T-helper 17 cell (primary cell): ENCODE results near the gene AXIN1. TPM values are rescaled to one million over a fixed set of nuclear protein-coding genes. Genes with fewer than 3 reads are reported as not detected.
"Not testable (repeated sequence)": the region's sequence is repeated elsewhere in the genome, so short reads cannot be mapped to it uniquely, and the experiment has no call there.

Experiments used
- ATAC-seq: fragments of 150-1000 bp; cut with Tn5 transposase; 2 replicates; pipeline ENCODE4 v1.10.0; 2021; ENCODE audit warnings: mild to moderate bottlenecking, moderate library complexity
- DNase-seq, 3 donors: peaks; one replicate each; pipeline versions ENCODE4 v3.0.0 to v3.0.0-alpha.2; 2020 to 2021
- H3K9me3 ChIP-seq: one replicate; pipeline ENCODE4 v1.7.0; 2013; ENCODE audit warnings: low read length, mild to moderate bottlenecking; ENCODE audit not compliant: control insufficient read depth, poor library complexity, severe bottlenecking
- H3K27ac Mint-ChIP-seq: one replicate; pipeline ENCODE4 v1.8.0; 2022; ENCODE audit warnings: mild to moderate bottlenecking, moderate library complexity, mixed read lengths
- H3K27me3 Mint-ChIP-seq: one replicate; pipeline ENCODE4 v1.8.0; 2022; ENCODE audit warnings: mixed read lengths
- H3K36me3 Mint-ChIP-seq: one replicate; pipeline ENCODE4 v1.8.0; 2022; ENCODE audit warnings: low read depth, mixed read lengths
- H3K4me1 Mint-ChIP-seq: one replicate; pipeline ENCODE4 v1.8.0; 2022; ENCODE audit warnings: mild to moderate bottlenecking, mixed read lengths
- H3K4me3 Mint-ChIP-seq: one replicate; pipeline ENCODE4 v1.8.0; 2022; ENCODE audit warnings: mild to moderate bottlenecking, moderate library complexity, mixed read lengths
- total RNA-seq, 4 donors: library from RNA in 2 of 4; stranded (reverse) in 2 of 4; gene quantifications; one replicate each; pipeline ENCODE4 v1.2.3 and lab custom pipeline; 2022 to 2026

Gene AXIN1
- total RNA-seq, 2 donors from 2014 or later = 38.9 to 42.5 TPM

- Mint-ChIP-seq H3K27ac (peak within 1 kb of the TSS; percentile 83), H3K4me3 (peak within 1 kb of the TSS; percentile 98), H3K36me3 (peaks cover 5% of the 10 kb centered on the region), H3K4me1 (peaks cover 11% of the 10 kb centered on the region), H3K27me3 (no peaks in the 10 kb centered on the region)
- ATAC-seq = peak; percentile 100
- peak; percentile 79 to 88 (median 84) for DNase-seq
- H3K9me3 ChIP-seq = no peaks in the 10 kb centered on the region
Measured at GRCh38 chr16:370443-370842, 17.9 kb upstream of the AXIN1 start, which contains the start of gene MRPL28. Gene MRPL28, minus strand, starts transcription at chr16:370538. Its CDS starts 320 bp downstream, at chr16:370218.

- peak overlapping the region; percentile 83 for H3K27ac Mint-ChIP-seq
- peaks cover 11% of the 10 kb centered on the region for H3K4me1 Mint-ChIP-seq
- no peaks in the 10 kb centered on the region for H3K9me3 ChIP-seq
- ATAC-seq = no peak
- DNase-seq = no peak
- H3K36me3 Mint-ChIP-seq = peaks cover 5% of the 10 kb centered on the region
- peak overlapping the region; percentile 98 for H3K4me3 Mint-ChIP-seq
- H3K27me3 Mint-ChIP-seq = no peaks in the 10 kb centered on the region
Measured at GRCh38 chr16:369866-370436, 17.4 kb upstream of the AXIN1 start.

GRCh38 chr16:369275-369865 lies 16.8 kb upstream of the AXIN1 start:
- Mint-ChIP-seq H3K36me3 (peaks cover 5% of the 10 kb centered on the region), H3K4me1 (peaks cover 13% of the 10 kb centered on the region), H3K4me3 (peak overlapping the region; percentile 36), H3K27ac (no peak overlapping the region), H3K27me3 (no peaks in the 10 kb centered on the region)
- no peak for ATAC-seq
- no peak for DNase-seq
- H3K9me3 ChIP-seq = no peaks in the 10 kb centered on the region

- no peak overlapping the region for H3K4me3 Mint-ChIP-seq
- no peaks in the 10 kb centered on the region for H3K9me3 ChIP-seq
- peaks cover 13% of the 10 kb centered on the region for H3K4me1 Mint-ChIP-seq
- DNase-seq (no peak), ATAC-seq (no peak)
- H3K27me3 Mint-ChIP-seq = no peaks in the 10 kb centered on the region
- peaks cover 5% of the 10 kb centered on the region for H3K36me3 Mint-ChIP-seq
- H3K27ac Mint-ChIP-seq = no peak overlapping the region
Measured at GRCh38 chr16:368388-369158, 16.1 kb upstream of the AXIN1 start.

GRCh38 chr16:367333-367903 lies 14.9 kb upstream of the AXIN1 start:
- Mint-ChIP-seq H3K27me3 (no peaks in the 10 kb centered on the region), H3K4me3 (no peak overlapping the region), H3K4me1 (peaks cover 13% of the 10 kb centered on the region), H3K27ac (no peak overlapping the region), H3K36me3 (peaks cover 5% of the 10 kb centered on the region)
- ATAC-seq (no peak), DNase-seq (no peak)
- no peaks in the 10 kb centered on the region for H3K9me3 ChIP-seq

- Mint-ChIP-seq H3K27me3 (no peaks in the 10 kb centered on the region), H3K36me3 (peaks cover 5% of the 10 kb centered on the region), H3K4me1 (peaks cover 16% of the 10 kb centered on the region), H3K27ac (no peak overlapping the region), H3K4me3 (no peak overlapping the region)
- H3K9me3 ChIP-seq = no peaks in the 10 kb centered on the region
- DNase-seq (no peak), ATAC-seq (no peak)
Measured at GRCh38 chr16:366476-366875, 14.0 kb upstream of the AXIN1 start.

- no peaks in the 10 kb centered on the region for H3K9me3 ChIP-seq
- H3K27me3 Mint-ChIP-seq = no peaks in the 10 kb centered on the region
- H3K4me1 Mint-ChIP-seq = peaks cover 8% of the 10 kb centered on the region
- ATAC-seq (no peak), DNase-seq (no peak)
- no peak overlapping the region for H3K27ac Mint-ChIP-seq
- no peak overlapping the region for H3K4me3 Mint-ChIP-seq
- H3K36me3 Mint-ChIP-seq = peaks cover 3% of the 10 kb centered on the region
Measured at GRCh38 chr16:364595-365491, 12.3 kb upstream of the AXIN1 start.

GRCh38 chr16:363766-364490 lies 11.4 kb upstream of the AXIN1 start:
- no peaks in the 10 kb centered on the region for H3K27me3 Mint-ChIP-seq
- H3K36me3 Mint-ChIP-seq = peaks cover 3% of the 10 kb centered on the region
- no peak for DNase-seq
- no peak for ATAC-seq
- H3K27ac Mint-ChIP-seq = peak overlapping the region; percentile 21
- no peaks in the 10 kb centered on the region for H3K9me3 ChIP-seq
- H3K4me3 Mint-ChIP-seq = no peak overlapping the region
- H3K4me1 Mint-ChIP-seq = peaks cover 8% of the 10 kb centered on the region

GRCh38 chr16:363110-363765 lies 10.7 kb upstream of the AXIN1 start:
- no peak for ATAC-seq
- H3K27me3 Mint-ChIP-seq = no peaks in the 10 kb centered on the region
- H3K36me3 Mint-ChIP-seq = peaks cover 3% of the 10 kb centered on the region
- H3K9me3 ChIP-seq = no peaks in the 10 kb centered on the region
- H3K27ac Mint-ChIP-seq = peak overlapping the region; percentile 21
- H3K4me3 Mint-ChIP-seq = no peak overlapping the region
- DNase-seq = no peak
- peaks cover 8% of the 10 kb centered on the region for H3K4me1 Mint-ChIP-seq

- not testable (repeated sequence) for H3K9me3 ChIP-seq, H3K27me3 Mint-ChIP-seq, ATAC-seq, DNase-seq, H3K27ac Mint-ChIP-seq, H3K36me3 Mint-ChIP-seq, H3K4me1 Mint-ChIP-seq, H3K4me3 Mint-ChIP-seq
Measured at GRCh38 chr16:362702-362999, 10.1 kb upstream of the AXIN1 start.

- H3K9me3 ChIP-seq = no peaks in the 10 kb centered on the region
- Mint-ChIP-seq H3K36me3 (peaks cover 2% of the 10 kb centered on the region), H3K4me3 (peak overlapping the region; percentile 7), H3K27me3 (no peaks in the 10 kb centered on the region), H3K4me1 (peaks cover 8% of the 10 kb centered on the region), H3K27ac (peak overlapping the region; percentile 59)
- peak; percentile 37 to 68 (median 62) for DNase-seq
- peak; percentile 95 for ATAC-seq
Measured at GRCh38 chr16:361872-362701, 9.6 kb upstream of the AXIN1 start.
